Lung (tissue), 12 donors: ENCODE data around the gene EPS8L1. TPM values are rescaled to one million over a fixed set of nuclear protein-coding genes. Genes with fewer than 3 reads are reported as not detected.
"Not testable (repeated sequence)": the region's sequence is repeated elsewhere in the genome, so short reads cannot be mapped to it uniquely, and the experiment has no call there.

Experiments
- ATAC-seq: fragments of 200-7000 bp; cut with Tn5 transposase; one replicate; pipeline ENCODE4 v1.9.1; 2020; ENCODE audit warnings: moderate number of reproducible peaks; ENCODE audit not compliant: insufficient read depth, low FRiP score
- DNase-seq, 3 donors: peaks; one replicate each; pipeline ENCODE4 v3.0.0-alpha.2; 2013 to 2017
- H3K27ac ChIP-seq, 2 donors: one replicate each; pipeline ENCODE4 v1.5.1; 2013; ENCODE audit warnings: mild to moderate bottlenecking in 2 of 2, moderate library complexity in 2 of 2, control low read depth in 1 of 2, inconsistent platforms in 1 of 2, low read depth in 1 of 2, low read length in 1 of 2
- H3K27me3 ChIP-seq, 3 donors: one replicate each; pipeline ENCODE4 v1.5.1; 2013; ENCODE audit warnings: low read length in 2 of 3; ENCODE audit not compliant: control insufficient read depth in 3 of 3, insufficient read depth in 3 of 3
- H3K36me3 ChIP-seq, 4 donors: one replicate each; pipeline ENCODE4 v1.5.1; 2013; ENCODE audit warnings: low read length in 4 of 4, mild to moderate bottlenecking in 1 of 4, moderate library complexity in 1 of 4; ENCODE audit not compliant: control insufficient read depth in 4 of 4, insufficient read depth in 4 of 4
- H3K4me1 ChIP-seq, 5 donors: one replicate each; pipeline ENCODE4 v1.5.1; 2013; ENCODE audit warnings: low read length in 5 of 5, mild to moderate bottlenecking in 2 of 5, moderate library complexity in 1 of 5; ENCODE audit not compliant: control insufficient read depth in 5 of 5, insufficient read depth in 5 of 5
- H3K4me3 ChIP-seq: one replicate; pipeline ENCODE4 v1.5.1; 2013; ENCODE audit warnings: mild to moderate bottlenecking, control low read depth, moderate library complexity
- H3K9ac ChIP-seq, 2 donors: one replicate each; pipeline ENCODE4 v1.5.1; 2013; ENCODE audit warnings: low read length in 2 of 2, control low read depth in 1 of 2; ENCODE audit not compliant: insufficient read depth in 1 of 2
- H3K9me3 ChIP-seq, 4 donors: one replicate each; pipeline ENCODE4 v1.5.1; 2013; ENCODE audit warnings: low read length in 3 of 4, mild to moderate bottlenecking in 1 of 4, moderate library complexity in 1 of 4; ENCODE audit not compliant: control insufficient read depth in 4 of 4, insufficient read depth in 3 of 4
- CTCF ChIP-seq: IDR thresholded peaks from 2 replicates; pipeline ENCODE4 v1.5.1; 2012; ENCODE audit warnings: mild to moderate bottlenecking; ENCODE audit errors: control extremely low read depth, extremely low read depth
- WGBS, 2 donors: extraction: QIAGEN DNeasy Blood & Tissue Kit; methylation state at CpG; one replicate each; pipeline ENCODE4 v1.1.7; 2013; 5-methylcytosine and 5-hydroxymethylcytosine counted together
- polyA plus RNA-seq, 2 donors: library from polyadenylated mRNA; stranded (reverse); fragments of 200-250 nt; gene quantifications; one replicate each; pipeline ENCODE4 v1.2.1, GENCODE V29; 2013
- total RNA-seq, 2 donors: library from RNA; depleted of rRNA in 1 of 2; stranded (reverse); fragments of >200 nt in 1 of 2; gene quantifications; one replicate each; pipeline ENCODE4 v1.2.1, GENCODE V29; 2014 to 2021
- donor health status: control.
- donor health status: control.
- donor health status: Bipolar disorder and iron deficiency.
- donor health status: healthy.
- donor health status: DM: yes; HTN: yes; CAD: no.

Gene EPS8L1
- total and polyA plus RNA-seq, 4 donors: 19.5 to 61.8 (median 36.8) TPM

GRCh38 chr19:55101261-55101660 is 25.6 kb downstream of the EPS8L1 start:
- Histone ChIP-seq H3K9me3 (peaks cover 0 to 4% (median under 1%) of the 10 kb centered on the region in 4 donors), H3K4me3 (no peak overlapping the region), H3K27me3 (no peaks in the 10 kb centered on the region), H3K36me3 (peaks cover 4 to 39% (median 18%) of the 10 kb centered on the region in 4 donors), H3K27ac (no peak overlapping the region), H3K4me1 (peaks cover 0 to 3% (median 0%) of the 10 kb centered on the region in 5 donors), H3K9ac (no peak overlapping the region)
- DNase-seq: no peak
- ATAC-seq: no peak
- no peak for TF ChIP-seq CTCF
- 86 to 96% methylated on average over 10 of the region's 10 CpGs for WGBS, 2 donors

- H3K9ac ChIP-seq: no peak overlapping the region
- peaks cover 0 to 4% (median under 1%) of the 10 kb centered on the region in 4 donors for H3K9me3 ChIP-seq
- no peaks in the 10 kb centered on the region for H3K27me3 ChIP-seq
- H3K36me3 ChIP-seq: peaks cover 4 to 35% (median 18%) of the 10 kb centered on the region in 4 donors
- WGBS, 2 donors: 99 to 100% methylated on average over 9 of the region's 9 CpGs
- DNase-seq (no peak), ATAC-seq (no peak)
- H3K4me1 ChIP-seq: peaks cover 0 to 3% (median 0%) of the 10 kb centered on the region in 5 donors
- TF ChIP-seq CTCF: no peak
- H3K4me3 ChIP-seq: no peak overlapping the region
- H3K27ac ChIP-seq: no peak overlapping the region
These were observed 27.5 kb downstream of the EPS8L1 start for GRCh38 chr19:55103190-55103589.

GRCh38 chr19:55105237-55105636 is 29.6 kb downstream of the EPS8L1 start:
- Histone ChIP-seq H3K9me3 (peaks cover 0 to 4% (median under 1%) of the 10 kb centered on the region in 4 donors), H3K4me3 (no peak overlapping the region), H3K27me3 (no peaks in the 10 kb centered on the region), H3K4me1 (no peaks in the 10 kb centered on the region), H3K27ac (no peak overlapping the region), H3K9ac (no peak overlapping the region), H3K36me3 (peaks cover 4 to 31% (median 18%) of the 10 kb centered on the region in 4 donors)
- ATAC-seq (no peak), DNase-seq (no peak)
- WGBS, 2 donors: 81 to 92% methylated on average over 2 of the region's 2 CpGs
- no peak for TF ChIP-seq CTCF

GRCh38 chr19:55106591-55106990 is 30.9 kb downstream of the EPS8L1 start:
- 90 to 93% methylated on average over 6 of the region's 6 CpGs for WGBS, 2 donors
- Histone ChIP-seq H3K36me3 (peaks cover 4 to 25% (median 18%) of the 10 kb centered on the region in 4 donors), H3K9me3 (peaks cover 0 to 4% (median under 1%) of the 10 kb centered on the region in 4 donors), H3K27me3 (no peaks in the 10 kb centered on the region), H3K4me1 (no peaks in the 10 kb centered on the region), H3K27ac (no peak overlapping the region), H3K9ac (no peak overlapping the region), H3K4me3 (no peak overlapping the region)
- DNase-seq: no peak
- ATAC-seq: no peak
- no peak for TF ChIP-seq CTCF

- H3K9me3 ChIP-seq, H3K27ac ChIP-seq, H3K4me1 ChIP-seq, ATAC-seq, H3K4me3 ChIP-seq, H3K9ac ChIP-seq, H3K27me3 ChIP-seq, DNase-seq: not testable (repeated sequence)
- WGBS, 2 donors: 96% methylated on average over 3 of the region's 3 CpGs
- peaks cover under 1 to 29% (median 15%) of the 10 kb centered on the region in 4 donors for H3K36me3 ChIP-seq
These were observed 31.6 kb downstream of the EPS8L1 start for GRCh38 chr19:55107252-55107651.
